Upper lobe of left lung (tissue), 4 donors: ENCODE measurements around the gene PRR5L.

Experiments
- EP300 ChIP-seq, 4 donors: sonication (generic); formaldehyde crosslinking; IDR thresholded peaks; one replicate each; pipeline ENCODE4 v1.5.1; 2017; ENCODE audit warnings: antibody characterized with exemption in 4 of 4, control low read depth in 2 of 4
- POLR2A ChIP-seq, 4 donors: fragments of 450-650 bp; IDR thresholded peaks; one replicate each; pipeline ENCODE4 v1.5.1; 2016 to 2017; ENCODE audit warnings: antibody characterized with exemption in 4 of 4, mild to moderate bottlenecking in 2 of 4
- POLR2AphosphoS5 ChIP-seq, 2 donors: sonication (generic); formaldehyde crosslinking; IDR thresholded peaks; one replicate each; pipeline ENCODE4 v1.5.1; 2017; ENCODE audit warnings: antibody characterized with exemption in 2 of 2
- TF ChIP-seq, protein P1 (sequence below), 6 experiments: fragments of 450-650 bp in 4 of 6; fragments of 200-600 bp in 2 of 6; sonication (generic) in 2 of 6; IDR thresholded peaks; one replicate each; pipeline ENCODE4 v1.5.1; 2016 to 2019; ENCODE audit warnings: antibody characterized with exemption in 6 of 6

DNA sequence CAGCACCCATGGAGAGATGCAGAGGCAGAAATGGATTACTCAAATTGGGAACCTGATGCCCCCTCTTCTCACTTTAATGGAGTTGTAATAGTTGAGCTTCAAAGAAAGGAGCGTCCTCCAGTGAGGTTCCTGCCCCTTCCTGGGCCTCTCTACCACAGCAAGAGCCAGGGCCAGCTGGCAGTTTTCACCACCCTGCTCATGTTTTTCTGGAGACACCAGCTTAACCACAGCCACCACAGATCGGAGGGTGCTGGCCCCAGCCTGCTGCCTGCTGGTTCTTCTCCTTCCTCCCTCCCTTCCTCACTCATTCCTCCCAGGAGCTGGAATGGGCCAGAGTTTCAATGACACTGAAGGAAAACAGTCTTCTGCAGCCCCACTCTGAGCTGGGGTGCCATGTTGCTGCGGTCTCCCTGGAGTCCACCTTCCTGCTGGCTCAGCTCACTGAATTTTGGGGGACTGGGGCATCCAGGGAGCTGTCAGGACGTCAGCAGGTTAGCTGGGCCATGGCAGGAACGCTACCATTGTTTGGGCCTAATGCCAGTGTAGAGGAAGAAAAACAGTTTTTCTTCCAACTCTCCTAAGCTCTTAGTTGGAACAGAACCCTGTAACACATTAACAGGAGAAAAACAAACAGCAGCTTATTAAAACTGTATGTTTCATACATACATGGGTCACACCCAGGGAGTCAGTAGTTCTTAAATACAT, 156.3 kb downstream of the PRR5L start:
- TF ChIP-seq, protein P1, sequence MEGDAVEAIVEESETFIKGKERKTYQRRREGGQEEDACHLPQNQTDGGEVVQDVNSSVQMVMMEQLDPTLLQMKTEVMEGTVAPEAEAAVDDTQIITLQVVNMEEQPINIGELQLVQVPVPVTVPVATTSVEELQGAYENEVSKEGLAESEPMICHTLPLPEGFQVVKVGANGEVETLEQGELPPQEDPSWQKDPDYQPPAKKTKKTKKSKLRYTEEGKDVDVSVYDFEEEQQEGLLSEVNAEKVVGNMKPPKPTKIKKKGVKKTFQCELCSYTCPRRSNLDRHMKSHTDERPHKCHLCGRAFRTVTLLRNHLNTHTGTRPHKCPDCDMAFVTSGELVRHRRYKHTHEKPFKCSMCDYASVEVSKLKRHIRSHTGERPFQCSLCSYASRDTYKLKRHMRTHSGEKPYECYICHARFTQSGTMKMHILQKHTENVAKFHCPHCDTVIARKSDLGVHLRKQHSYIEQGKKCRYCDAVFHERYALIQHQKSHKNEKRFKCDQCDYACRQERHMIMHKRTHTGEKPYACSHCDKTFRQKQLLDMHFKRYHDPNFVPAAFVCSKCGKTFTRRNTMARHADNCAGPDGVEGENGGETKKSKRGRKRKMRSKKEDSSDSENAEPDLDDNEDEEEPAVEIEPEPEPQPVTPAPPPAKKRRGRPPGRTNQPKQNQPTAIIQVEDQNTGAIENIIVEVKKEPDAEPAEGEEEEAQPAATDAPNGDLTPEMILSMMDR (IDR thresholded peaks at IDR 0.05), result no peak
- TF ChIP-seq EP300 (IDR thresholded peaks at IDR 0.05) (no peak), POLR2A (IDR thresholded peaks at IDR 0.05) (no peak), POLR2AphosphoS5 (IDR thresholded peaks at IDR 0.05) (no peak)
